HCT116 (cell line): ENCODE data around the gene RAB31. TPM values are rescaled to one million over a fixed set of nuclear protein-coding genes. Genes with fewer than 3 reads are reported as not detected.

Experiments used
- ATAC-seq: fragments of 200-7000 bp; cut with Tn5 transposase; 2 replicates; pipeline ENCODE4 v1.9.1; 2020; ENCODE audit warnings: mild to moderate bottlenecking, moderate library complexity
- BruUV-seq: library from RNA; stranded (reverse); fragments of 400-500 nt; replicated peaks from 2 replicates; lab custom pipeline; 2021; lab: Mats Ljungman, UMichigan
- CTCF ChIA-PET: fragments of 300-600 bp; sonication (Branson Sonifier 250); formaldehyde crosslinking; loops from one replicate; lab custom pipeline; 2021; ENCODE audit warnings: antibody characterized with exemption; lab: Charles Lee
- POLR2A ChIA-PET: fragments of 300-600, 350-600 bp; sonication (Branson Sonifier 250); formaldehyde crosslinking; loops from one replicate; lab custom pipeline; 2021; ENCODE audit warnings: antibody characterized with exemption; lab: Charles Lee
- RAD21 ChIA-PET, 2 experiments: fragments of 300-600 bp; sonication (Branson Sonifier 250); formaldehyde crosslinking; loops; one replicate each; lab custom pipeline; 2023; ENCODE audit warnings: low total read pairs in 2 of 2; ENCODE audit not compliant: uncharacterized antibody in 2 of 2, unreplicated experiment in 2 of 2, low non-redundant PET in 1 of 2; lab: Charles Lee
- DNase-seq: peaks from one replicate; pipeline ENCODE4 v3.0.0-alpha.2; 2010; ENCODE audit warnings: low read depth, low spot score
- H2AFZ ChIP-seq: fragments of 200-600 bp; shearing (Covaris generic), sonication (generic); 2 replicates; pipeline ENCODE4 v1.6.1; 2017; ENCODE audit warnings: low read depth, mixed run types, mixed read lengths, antibody characterized with exemption, low read length; ENCODE audit not compliant: poor library complexity, severe bottlenecking
- H3K27ac ChIP-seq: 2 replicates; pipeline ENCODE4 v1.5.1; 2012; ENCODE audit warnings: low read depth, low read length
- H3K27me3 ChIP-seq: fragments of 200-600 bp; sonication (generic); 2 replicates; pipeline ENCODE4 v1.6.1; 2016; ENCODE audit warnings: mixed run types, low read length, mixed read lengths; ENCODE audit not compliant: insufficient read depth
- H3K36me3 ChIP-seq, 2 experiments: fragments of 200-500 bp in 1 of 2; fragments of 200-600 bp in 1 of 2; sonication (Bioruptor generic) in 1 of 2; sonication (generic) in 1 of 2; 2 replicates each; pipeline versions ENCODE4 v1.5.1 to v1.6.1; 2014 to 2016; ENCODE audit warnings: low read length in 2 of 2, inconsistent platforms in 1 of 2, mixed read lengths in 1 of 2, mixed run types in 1 of 2; ENCODE audit not compliant: insufficient read depth in 2 of 2, control insufficient read depth in 1 of 2
- H3K4me1 ChIP-seq, 2 experiments: fragments of 200-600 bp in 1 of 2; sonication (generic) in 1 of 2; 2 replicates each; pipeline versions ENCODE4 v1.5.1 to v1.6.1; 2012 to 2017; ENCODE audit warnings: low read length in 2 of 2, inconsistent platforms in 1 of 2, mild to moderate bottlenecking in 1 of 2, mixed read lengths in 1 of 2, mixed run types in 1 of 2, moderate library complexity in 1 of 2; ENCODE audit not compliant: insufficient read depth in 2 of 2, control insufficient read depth in 1 of 2
- H3K4me2 ChIP-seq: fragments of 200-600 bp; sonication (generic); 2 replicates; pipeline ENCODE4 v1.6.1; 2017; ENCODE audit warnings: mixed run types, low read length, mixed read lengths
- H3K4me3 ChIP-seq, 2 experiments: fragments of 200-600 bp in 1 of 2; sonication (generic) in 1 of 2; replicated peaks in 1 of 2; 2 replicates each; pipeline ENCODE4 v1.5.1; 2011 to 2016; ENCODE audit warnings: low read length in 2 of 2, control low read depth in 1 of 2, low read depth in 1 of 2, mild to moderate bottlenecking in 1 of 2, mixed read lengths in 1 of 2, mixed run types in 1 of 2
- H3K79me2 ChIP-seq: fragments of 200-600 bp; sonication (generic); 2 replicates; pipeline ENCODE4 v1.6.1; 2017; ENCODE audit warnings: mild to moderate bottlenecking, mixed run types, low read length, moderate library complexity, mixed read lengths; ENCODE audit not compliant: insufficient read depth
- H3K9ac ChIP-seq: fragments of 200-600 bp; sonication (generic); 2 replicates; pipeline ENCODE4 v1.6.1; 2016; ENCODE audit warnings: low read length, mixed read lengths
- H3K9me2 ChIP-seq: fragments of 200-600 bp; sonication (generic), shearing (Covaris generic); 2 replicates; pipeline ENCODE4 v1.6.1; 2017; ENCODE audit warnings: mixed run types, mild to moderate bottlenecking, moderate library complexity; ENCODE audit not compliant: insufficient read depth
- H3K9me3 ChIP-seq, 2 experiments: fragments of 200-500 bp in 1 of 2; fragments of 200-600 bp in 1 of 2; sonication (Bioruptor generic) in 1 of 2; sonication (generic) in 1 of 2; 2 replicates each; pipeline ENCODE4 v1.6.1; 2014 to 2017; ENCODE audit warnings: low read length in 2 of 2, mixed read lengths in 2 of 2, inconsistent platforms in 1 of 2, low read depth in 1 of 2, mild to moderate bottlenecking in 1 of 2, mixed run types in 1 of 2, moderate library complexity in 1 of 2; ENCODE audit not compliant: control insufficient read depth in 1 of 2, insufficient read depth in 1 of 2
- H4K20me1 ChIP-seq: fragments of 200-600 bp; sonication (generic), shearing (Covaris generic); 2 replicates; pipeline ENCODE4 v1.6.1; 2017; ENCODE audit warnings: mixed run types, mild to moderate bottlenecking, moderate library complexity; ENCODE audit not compliant: insufficient read depth
- CTCF ChIP-seq, 3 experiments: fragments of 200-600 bp in 1 of 3; sonication (generic) in 1 of 3; IDR thresholded peaks in 2 of 3; conservative IDR thresholded peaks in 1 of 3; 2 replicates each; pipeline ENCODE4 v1.5.1; 2012 to 2017; ENCODE audit warnings: low read depth in 2 of 3, low read length in 2 of 3, antibody characterized with exemption in 1 of 3, borderline replicate concordance in 1 of 3, control low read depth in 1 of 3, mild to moderate bottlenecking in 1 of 3, mixed read lengths in 1 of 3, mixed run types in 1 of 3, moderate library complexity in 1 of 3; ENCODE audit not compliant: insufficient read depth in 1 of 3
- EGR1 ChIP-seq: IDR thresholded peaks from 2 replicates; pipeline ENCODE4 v1.6.1; 2012; ENCODE audit warnings: low read depth
- EZH2 ChIP-seq: fragments of 200-600 bp; sonication (generic); IDR thresholded peaks from 2 replicates; pipeline ENCODE4 v1.6.1; 2017; ENCODE audit warnings: antibody characterized with exemption, mixed run types
- JUND ChIP-seq: IDR thresholded peaks from 2 replicates; pipeline ENCODE4 v1.6.1; 2012
- POLR2A ChIP-seq: IDR thresholded peaks from 2 replicates; pipeline ENCODE4 v1.7.0; 2011; ENCODE audit warnings: borderline replicate concordance; ENCODE audit not compliant: insufficient read depth, insufficient read length; ENCODE audit errors: extremely low read depth
- RAD21 ChIP-seq: IDR thresholded peaks from 2 replicates; pipeline ENCODE4 v1.6.1; 2012; ENCODE audit warnings: low read depth, mild to moderate bottlenecking
- SP1 ChIP-seq: IDR thresholded peaks from 2 replicates; pipeline ENCODE4 v1.6.1; 2012; ENCODE audit warnings: low read depth
- SRF ChIP-seq: IDR thresholded peaks from 2 replicates; pipeline ENCODE4 v1.6.1; 2012; ENCODE audit warnings: low read depth
- YY1 ChIP-seq: IDR thresholded peaks from 2 replicates; pipeline ENCODE4 v1.6.1; 2011; ENCODE audit warnings: low read length, low read depth, moderate library complexity, mild to moderate bottlenecking; ENCODE audit not compliant: insufficient replicate concordance; ENCODE audit errors: extremely low read depth
- ZFX ChIP-seq: fragments of 450-650 bp; IDR thresholded peaks from 2 replicates; pipeline ENCODE4 v1.6.1; 2017
- ZNF274 ChIP-seq: fragments of 200-500 bp; sonication (Bioruptor generic); IDR thresholded peaks from 2 replicates; pipeline ENCODE4 v1.6.1; 2014; ENCODE audit warnings: mild to moderate bottlenecking, low read depth, low read length, inconsistent platforms
- intact Hi-C: fragments of 100-400 bp; cut with micrococcal nuclease; formaldehyde crosslinking; loops from 2 replicates; pipeline ENCODE4 v1.10.0; 2022
- total RNA-seq: library from RNA; stranded (reverse); gene quantifications from one replicate; pipeline ENCODE4 v1.2.1, GENCODE V29; 2021; ENCODE audit not compliant: unreplicated experiment

RAB31 gene
- total RNA-seq, 1 experiment from 2014 or later = 46.9 TPM

GRCh38 chr18:9792565-9793245 lies 84.6 kb downstream of the RAB31 start:
- Histone ChIP-seq H3K4me2 (no peak overlapping the region), H3K9me3 (no peaks in the 10 kb centered on the region), H3K36me3 (no peaks in the 10 kb centered on the region)
- DNase-seq = no peak
- TF ChIP-seq CTCF (IDR thresholded peaks at IDR 0.05 in 2 of 3, conservative IDR thresholded peaks at IDR 0.05 in 1 of 3; ENCODE audit: borderline replicate concordance in 1 of 3, insufficient read depth in 1 of 3, low read depth in 2 of 3, low read length in 2 of 3) = peak; percentile 84 to 92 (median 90)
- no peak for TF ChIP-seq POLR2A
- peak; percentile 44; the same call in 1 of the 2 replicates for TF ChIP-seq RAD21
- no peak for TF ChIP-seq SRF
- TF ChIP-seq JUND = no peak
- TF ChIP-seq SP1 = no peak
- TF ChIP-seq, all 23 proteins: peak for 2
- Histone ChIP-seq H4K20me1 (no peaks in the 10 kb centered on the region), H3K4me1 (no peaks in the 10 kb centered on the region; a peak in 1 of 4 replicates), H3K27ac (no peak overlapping the region), H3K79me2 (no peaks in the 10 kb centered on the region), H3K9ac (no peak overlapping the region), H3K4me3 (no peak overlapping the region), H3K9me2 (no peaks in the 10 kb centered on the region), H2AFZ (no peak overlapping the region), H3K27me3 (no peaks in the 10 kb centered on the region)
- ChIA-PET POLR2A (no interaction called here), CTCF (interaction anchor here (1.0 kb wide), 1 partner anchor 9 kb away, joined by 3 read pairs; no protein-coding TSS in a partner anchor), RAD21 (no interaction called here)
- intact Hi-C loops = no loop called here
- no TSS peak for BruUV-seq
- ATAC-seq = peak; percentile 96

- intact Hi-C loops = no loop called here
- Histone ChIP-seq H3K4me1 (no peaks in the 10 kb centered on the region; a peak in 1 of 4 replicates), H3K9ac (no peak overlapping the region), H3K27me3 (no peaks in the 10 kb centered on the region), H3K36me3 (no peaks in the 10 kb centered on the region), H3K27ac (no peak overlapping the region), H4K20me1 (no peaks in the 10 kb centered on the region), H3K9me3 (no peaks in the 10 kb centered on the region), H3K4me2 (no peak overlapping the region), H2AFZ (no peak overlapping the region), H3K4me3 (no peak overlapping the region), H3K79me2 (no peaks in the 10 kb centered on the region), H3K9me2 (no peaks in the 10 kb centered on the region)
- ChIA-PET CTCF (interaction anchor here (0.8 kb wide), 1 partner anchor 54 kb away, joined by 3 read pairs; no protein-coding TSS in a partner anchor), POLR2A (no interaction called here), RAD21 (no interaction called here)
- ATAC-seq = no peak
- TF ChIP-seq EGR1 (no peak), YY1 (no peak), EZH2 (no peak), ZNF274 (no peak), ZFX (no peak)
- no TSS peak for BruUV-seq
- no peak for DNase-seq
Measured at GRCh38 chr18:9796011-9796410, 87.9 kb downstream of the RAB31 start.
